WTC11 (cell line): ENCODE data around the gene VPS4A.

Source experiments
- CREB1 ChIP-seq: sonication (generic); formaldehyde crosslinking; IDR thresholded peaks from 2 replicates; pipeline ENCODE4 v1.8.0; 2023; ENCODE audit warnings: mild to moderate bottlenecking, missing genetic modification reagents
- FOXJ3 ChIP-seq: sonication (generic); formaldehyde crosslinking; IDR thresholded peaks from 2 replicates; pipeline ENCODE4 v1.9.0; 2021; ENCODE audit warnings: missing genetic modification reagents, mild to moderate bottlenecking, borderline replicate concordance
- HMGA2 ChIP-seq: fragments of 250-450 bp; sonication (Bioruptor Pico); IDR thresholded peaks from 2 replicates; pipeline ENCODE4 v1.4.0; 2021; ENCODE audit warnings: mild to moderate bottlenecking, moderate library complexity
- JUN ChIP-seq: sonication (generic); formaldehyde crosslinking; IDR thresholded peaks from 2 replicates; pipeline ENCODE4 v1.8.0; 2023; ENCODE audit warnings: mild to moderate bottlenecking, missing genetic modification reagents
- TEAD4 ChIP-seq: sonication (generic); formaldehyde crosslinking; IDR thresholded peaks from 2 replicates; pipeline ENCODE4 v1.8.0; 2022; ENCODE audit warnings: mild to moderate bottlenecking, missing genetic modification reagents
- TF ChIP-seq, protein P1 (sequence below): fragments of 200-600 bp; IDR thresholded peaks from 2 replicates; pipeline ENCODE4 v1.8.0; 2022; ENCODE audit warnings: antibody characterized with exemption
- TF ChIP-seq, protein P2 (sequence below): fragments of 250-450 bp; sonication (Bioruptor Pico); IDR thresholded peaks from 2 replicates; pipeline ENCODE4 v1.8.0; 2021; ENCODE audit warnings: mild to moderate bottlenecking
- TF ChIP-seq, protein P3 (sequence below): sonication (generic); formaldehyde crosslinking; IDR thresholded peaks from 2 replicates; pipeline ENCODE4 v1.8.0; 2022; ENCODE audit warnings: mild to moderate bottlenecking, missing genetic modification reagents

DNA sequence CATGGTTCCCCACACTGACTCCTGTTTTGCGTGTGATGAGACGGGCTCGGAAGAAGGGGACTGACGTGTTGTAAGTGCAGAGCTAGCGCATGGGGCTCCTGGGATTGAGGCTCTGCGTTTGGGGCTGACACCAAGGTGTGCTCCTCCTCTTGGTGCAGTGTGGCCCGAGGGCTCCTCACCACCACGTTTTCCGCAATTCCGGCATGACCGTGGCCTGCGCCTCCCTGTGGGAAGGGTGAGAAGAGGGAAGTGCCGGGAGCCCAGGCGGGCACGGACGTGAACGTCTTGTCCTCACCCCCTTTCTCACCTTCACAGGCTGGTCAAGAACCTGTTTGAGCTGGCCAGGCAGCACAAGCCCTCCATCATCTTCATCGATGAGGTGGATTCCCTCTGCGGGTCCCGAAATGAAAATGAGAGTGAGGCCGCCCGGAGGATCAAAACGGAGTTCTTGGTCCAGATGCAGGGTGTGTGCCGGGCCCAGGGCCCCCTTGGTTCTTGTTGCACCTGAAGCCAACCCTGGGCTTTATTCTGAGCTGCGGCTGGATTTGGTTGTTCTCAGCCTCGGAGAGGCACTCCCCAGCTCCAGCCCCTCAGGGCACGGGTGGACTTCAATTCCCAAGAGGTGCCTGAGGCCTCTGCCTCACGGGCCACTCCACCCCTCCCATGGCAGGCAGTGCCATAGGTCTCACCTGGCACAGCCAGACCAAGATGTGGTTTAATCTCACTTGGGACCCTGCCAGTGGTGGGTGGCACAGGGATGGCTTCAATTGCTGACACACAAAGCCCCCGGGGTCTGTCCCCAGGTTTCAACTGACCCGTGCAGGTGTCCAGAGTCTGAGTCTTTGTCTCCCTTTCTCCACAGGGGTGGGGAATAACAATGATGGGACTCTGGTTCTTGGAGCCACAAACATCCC lies 8.9 kb downstream of the VPS4A start:
- TF ChIP-seq JUN (CRISPR knock-in tag) (no peak), FOXJ3 (CRISPR knock-in tag) (no peak), TEAD4 (no peak), HMGA2 (CRISPR knock-in tag) (no peak), CREB1 (no peak)
- TF ChIP-seq, protein P1, sequence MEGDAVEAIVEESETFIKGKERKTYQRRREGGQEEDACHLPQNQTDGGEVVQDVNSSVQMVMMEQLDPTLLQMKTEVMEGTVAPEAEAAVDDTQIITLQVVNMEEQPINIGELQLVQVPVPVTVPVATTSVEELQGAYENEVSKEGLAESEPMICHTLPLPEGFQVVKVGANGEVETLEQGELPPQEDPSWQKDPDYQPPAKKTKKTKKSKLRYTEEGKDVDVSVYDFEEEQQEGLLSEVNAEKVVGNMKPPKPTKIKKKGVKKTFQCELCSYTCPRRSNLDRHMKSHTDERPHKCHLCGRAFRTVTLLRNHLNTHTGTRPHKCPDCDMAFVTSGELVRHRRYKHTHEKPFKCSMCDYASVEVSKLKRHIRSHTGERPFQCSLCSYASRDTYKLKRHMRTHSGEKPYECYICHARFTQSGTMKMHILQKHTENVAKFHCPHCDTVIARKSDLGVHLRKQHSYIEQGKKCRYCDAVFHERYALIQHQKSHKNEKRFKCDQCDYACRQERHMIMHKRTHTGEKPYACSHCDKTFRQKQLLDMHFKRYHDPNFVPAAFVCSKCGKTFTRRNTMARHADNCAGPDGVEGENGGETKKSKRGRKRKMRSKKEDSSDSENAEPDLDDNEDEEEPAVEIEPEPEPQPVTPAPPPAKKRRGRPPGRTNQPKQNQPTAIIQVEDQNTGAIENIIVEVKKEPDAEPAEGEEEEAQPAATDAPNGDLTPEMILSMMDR, result no peak
- TF ChIP-seq, protein P2, sequence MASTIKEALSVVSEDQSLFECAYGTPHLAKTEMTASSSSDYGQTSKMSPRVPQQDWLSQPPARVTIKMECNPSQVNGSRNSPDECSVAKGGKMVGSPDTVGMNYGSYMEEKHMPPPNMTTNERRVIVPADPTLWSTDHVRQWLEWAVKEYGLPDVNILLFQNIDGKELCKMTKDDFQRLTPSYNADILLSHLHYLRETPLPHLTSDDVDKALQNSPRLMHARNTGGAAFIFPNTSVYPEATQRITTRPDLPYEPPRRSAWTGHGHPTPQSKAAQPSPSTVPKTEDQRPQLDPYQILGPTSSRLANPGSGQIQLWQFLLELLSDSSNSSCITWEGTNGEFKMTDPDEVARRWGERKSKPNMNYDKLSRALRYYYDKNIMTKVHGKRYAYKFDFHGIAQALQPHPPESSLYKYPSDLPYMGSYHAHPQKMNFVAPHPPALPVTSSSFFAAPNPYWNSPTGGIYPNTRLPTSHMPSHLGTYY (CRISPR knock-in tag), result no peak
- TF ChIP-seq, protein P3, sequence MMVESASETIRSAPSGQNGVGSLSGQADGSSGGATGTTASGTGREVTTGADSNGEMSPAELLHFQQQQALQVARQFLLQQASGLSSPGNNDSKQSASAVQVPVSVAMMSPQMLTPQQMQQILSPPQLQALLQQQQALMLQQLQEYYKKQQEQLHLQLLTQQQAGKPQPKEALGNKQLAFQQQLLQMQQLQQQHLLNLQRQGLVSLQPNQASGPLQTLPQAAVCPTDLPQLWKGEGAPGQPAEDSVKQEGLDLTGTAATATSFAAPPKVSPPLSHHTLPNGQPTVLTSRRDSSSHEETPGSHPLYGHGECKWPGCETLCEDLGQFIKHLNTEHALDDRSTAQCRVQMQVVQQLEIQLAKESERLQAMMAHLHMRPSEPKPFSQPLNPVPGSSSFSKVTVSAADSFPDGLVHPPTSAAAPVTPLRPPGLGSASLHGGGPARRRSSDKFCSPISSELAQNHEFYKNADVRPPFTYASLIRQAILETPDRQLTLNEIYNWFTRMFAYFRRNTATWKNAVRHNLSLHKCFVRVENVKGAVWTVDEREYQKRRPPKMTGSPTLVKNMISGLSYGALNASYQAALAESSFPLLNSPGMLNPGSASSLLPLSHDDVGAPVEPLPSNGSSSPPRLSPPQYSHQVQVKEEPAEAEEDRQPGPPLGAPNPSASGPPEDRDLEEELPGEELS (CRISPR knock-in tag), result no peak
